Activated gamma-delta T cell treated with anti-CD3 and anti-CD28 coated beads, Interleukin-2, amount 50 U/mL, for 16 hours (primary cell): Measurements from ENCODE around the gene UPF2.
"Not testable (repeated sequence)": the region's sequence is repeated elsewhere in the genome, so short reads cannot be mapped to it uniquely, and the experiment has no call there.

Experiments
- DNase-seq: peaks from one replicate; pipeline ENCODE4 v3.0.0-alpha.2; 2020; ENCODE audit warnings: low read depth

The UPF2 gene, protein sequence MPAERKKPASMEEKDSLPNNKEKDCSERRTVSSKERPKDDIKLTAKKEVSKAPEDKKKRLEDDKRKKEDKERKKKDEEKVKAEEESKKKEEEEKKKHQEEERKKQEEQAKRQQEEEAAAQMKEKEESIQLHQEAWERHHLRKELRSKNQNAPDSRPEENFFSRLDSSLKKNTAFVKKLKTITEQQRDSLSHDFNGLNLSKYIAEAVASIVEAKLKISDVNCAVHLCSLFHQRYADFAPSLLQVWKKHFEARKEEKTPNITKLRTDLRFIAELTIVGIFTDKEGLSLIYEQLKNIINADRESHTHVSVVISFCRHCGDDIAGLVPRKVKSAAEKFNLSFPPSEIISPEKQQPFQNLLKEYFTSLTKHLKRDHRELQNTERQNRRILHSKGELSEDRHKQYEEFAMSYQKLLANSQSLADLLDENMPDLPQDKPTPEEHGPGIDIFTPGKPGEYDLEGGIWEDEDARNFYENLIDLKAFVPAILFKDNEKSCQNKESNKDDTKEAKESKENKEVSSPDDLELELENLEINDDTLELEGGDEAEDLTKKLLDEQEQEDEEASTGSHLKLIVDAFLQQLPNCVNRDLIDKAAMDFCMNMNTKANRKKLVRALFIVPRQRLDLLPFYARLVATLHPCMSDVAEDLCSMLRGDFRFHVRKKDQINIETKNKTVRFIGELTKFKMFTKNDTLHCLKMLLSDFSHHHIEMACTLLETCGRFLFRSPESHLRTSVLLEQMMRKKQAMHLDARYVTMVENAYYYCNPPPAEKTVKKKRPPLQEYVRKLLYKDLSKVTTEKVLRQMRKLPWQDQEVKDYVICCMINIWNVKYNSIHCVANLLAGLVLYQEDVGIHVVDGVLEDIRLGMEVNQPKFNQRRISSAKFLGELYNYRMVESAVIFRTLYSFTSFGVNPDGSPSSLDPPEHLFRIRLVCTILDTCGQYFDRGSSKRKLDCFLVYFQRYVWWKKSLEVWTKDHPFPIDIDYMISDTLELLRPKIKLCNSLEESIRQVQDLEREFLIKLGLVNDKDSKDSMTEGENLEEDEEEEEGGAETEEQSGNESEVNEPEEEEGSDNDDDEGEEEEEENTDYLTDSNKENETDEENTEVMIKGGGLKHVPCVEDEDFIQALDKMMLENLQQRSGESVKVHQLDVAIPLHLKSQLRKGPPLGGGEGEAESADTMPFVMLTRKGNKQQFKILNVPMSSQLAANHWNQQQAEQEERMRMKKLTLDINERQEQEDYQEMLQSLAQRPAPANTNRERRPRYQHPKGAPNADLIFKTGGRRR

DNA sequence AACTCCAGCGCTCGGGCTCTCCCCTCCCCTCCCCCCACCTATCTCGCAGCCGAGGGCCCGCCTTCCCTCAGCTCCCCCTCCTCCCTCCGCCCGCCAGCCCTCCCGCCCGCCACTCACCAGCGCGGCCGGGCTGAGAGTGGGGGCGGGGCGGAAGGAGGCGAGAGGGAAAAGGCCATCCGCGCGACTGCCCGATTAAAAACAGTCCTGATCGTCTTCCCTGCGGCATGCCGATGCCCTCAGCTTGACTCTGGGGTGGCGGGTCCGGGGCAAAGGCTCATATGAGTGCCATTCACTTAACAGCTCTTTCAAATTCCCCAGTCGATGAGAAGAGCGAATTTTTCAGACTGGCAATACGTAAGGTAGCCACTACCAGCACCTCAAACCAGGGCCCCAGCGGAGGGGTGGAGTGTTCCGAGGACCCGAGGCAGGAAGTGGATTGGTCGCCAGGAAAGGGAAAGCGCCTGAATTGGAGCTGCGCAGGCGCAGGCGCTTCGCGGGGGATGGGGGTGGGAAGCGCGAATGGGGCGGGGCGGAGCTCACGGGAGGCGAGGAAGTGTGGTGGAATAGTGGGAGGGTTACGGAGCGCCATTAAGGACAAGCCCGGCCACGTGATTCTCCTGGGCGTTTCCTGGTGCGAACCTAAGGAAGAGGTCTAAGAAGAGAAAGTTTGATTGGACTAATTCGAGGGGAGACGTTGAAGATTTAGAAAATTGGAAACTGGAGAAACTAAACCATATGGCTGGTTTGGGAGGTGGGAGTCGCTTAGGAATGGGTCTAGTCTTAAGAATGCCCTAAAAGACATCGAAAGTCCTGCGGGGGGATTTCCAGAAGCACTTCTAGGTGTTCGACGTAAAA, at the start of gene UPF2:
Gene UPF2, minus strand, starts transcription at position 13 of the 855 bp plus-strand sequence. CDS start 7,386 bp downstream, outside the sequence.
- peak; percentile 96 for DNase-seq

DNA sequence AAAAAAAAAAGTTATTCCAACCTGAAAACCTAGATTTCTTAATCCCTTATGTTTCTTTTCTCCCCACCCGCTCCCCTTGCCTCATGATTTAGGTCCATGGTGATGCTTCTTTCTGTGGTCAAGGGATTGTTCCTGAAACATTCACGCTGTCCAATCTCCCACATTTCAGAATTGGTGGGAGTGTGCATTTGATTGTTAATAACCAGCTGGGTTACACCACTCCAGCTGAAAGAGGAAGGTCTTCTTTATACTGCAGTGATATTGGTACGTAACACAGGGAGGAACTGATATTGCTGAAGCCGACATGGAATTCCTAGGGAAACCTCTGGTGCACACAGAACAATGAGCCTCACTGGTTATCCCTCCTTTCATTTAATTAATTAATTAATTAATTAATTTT, 48.8 kb upstream of the UPF2 start:
- no peak for DNase-seq

DNA sequence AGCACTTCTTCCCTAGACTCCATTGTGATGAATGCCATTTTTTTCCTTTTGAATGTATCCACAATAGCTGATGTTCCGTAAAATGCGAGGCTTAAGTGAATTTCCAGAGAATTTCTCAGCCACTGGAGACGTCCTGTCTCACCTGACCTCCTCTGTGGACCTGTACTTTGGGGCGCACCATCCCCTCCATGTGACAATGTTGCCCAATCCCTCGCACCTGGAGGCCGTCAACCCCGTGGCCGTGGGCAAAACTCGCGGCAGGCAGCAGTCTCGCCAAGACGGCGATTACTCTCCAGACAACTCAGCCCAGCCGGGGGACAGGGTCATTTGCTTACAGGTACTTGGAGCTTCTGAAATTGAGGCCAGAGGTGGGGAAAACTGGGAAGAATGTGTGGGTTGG, 46.3 kb upstream of the UPF2 start:
- no peak for DNase-seq

DNA sequence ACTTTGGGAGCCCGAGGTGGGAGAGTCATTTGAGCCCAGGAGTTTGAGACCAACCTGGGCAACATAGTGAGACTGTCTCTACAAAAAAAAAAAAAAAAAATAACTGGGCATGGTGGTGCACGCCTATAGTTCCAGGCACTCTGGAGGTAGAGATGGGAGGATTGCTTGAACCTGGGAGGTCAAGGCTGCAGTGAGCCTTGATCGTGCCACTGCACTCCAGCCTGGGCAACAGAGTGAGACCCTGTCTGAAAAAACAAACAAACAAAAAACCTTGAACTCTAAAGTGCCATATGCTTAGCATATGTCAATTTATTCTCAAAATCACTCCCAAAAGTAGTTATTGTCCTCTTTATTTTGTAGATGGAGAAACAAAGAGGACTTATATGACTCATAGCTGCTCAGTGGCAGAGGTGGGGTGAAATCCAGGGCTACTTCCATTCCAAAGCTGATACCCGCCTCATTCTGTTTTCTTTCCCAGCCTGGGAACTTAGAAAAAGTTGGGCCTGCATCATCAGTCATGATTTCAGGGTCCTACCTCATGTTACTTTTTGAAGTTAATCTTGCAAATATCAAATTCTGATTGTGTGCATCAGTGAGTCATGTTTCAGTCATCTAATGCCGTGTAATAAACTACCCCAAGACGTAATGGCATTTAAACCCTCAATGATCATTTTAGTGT, 39.4 kb upstream of the UPF2 start:
- no peak for DNase-seq

DNA sequence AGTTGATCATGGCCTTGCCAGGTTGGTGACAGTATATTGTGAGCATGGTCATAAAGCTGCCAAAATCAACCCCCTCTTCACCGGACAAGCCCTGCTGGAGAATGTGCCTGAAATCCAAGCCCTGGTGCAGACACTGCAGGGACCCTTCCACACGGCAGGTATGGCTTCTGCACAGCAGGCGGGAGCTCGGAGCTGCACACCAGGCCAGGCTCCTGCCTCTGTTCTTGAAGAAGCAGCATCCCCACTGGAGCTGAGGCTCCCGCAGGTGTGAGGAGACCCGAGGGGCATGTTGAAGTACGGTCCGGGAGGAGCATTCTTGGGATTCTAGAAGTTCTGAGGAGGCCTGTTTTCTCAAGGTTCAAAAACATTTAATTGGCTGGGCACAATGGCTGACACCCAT, 38.9 kb upstream of the UPF2 start:
- no peak for DNase-seq

DNA sequence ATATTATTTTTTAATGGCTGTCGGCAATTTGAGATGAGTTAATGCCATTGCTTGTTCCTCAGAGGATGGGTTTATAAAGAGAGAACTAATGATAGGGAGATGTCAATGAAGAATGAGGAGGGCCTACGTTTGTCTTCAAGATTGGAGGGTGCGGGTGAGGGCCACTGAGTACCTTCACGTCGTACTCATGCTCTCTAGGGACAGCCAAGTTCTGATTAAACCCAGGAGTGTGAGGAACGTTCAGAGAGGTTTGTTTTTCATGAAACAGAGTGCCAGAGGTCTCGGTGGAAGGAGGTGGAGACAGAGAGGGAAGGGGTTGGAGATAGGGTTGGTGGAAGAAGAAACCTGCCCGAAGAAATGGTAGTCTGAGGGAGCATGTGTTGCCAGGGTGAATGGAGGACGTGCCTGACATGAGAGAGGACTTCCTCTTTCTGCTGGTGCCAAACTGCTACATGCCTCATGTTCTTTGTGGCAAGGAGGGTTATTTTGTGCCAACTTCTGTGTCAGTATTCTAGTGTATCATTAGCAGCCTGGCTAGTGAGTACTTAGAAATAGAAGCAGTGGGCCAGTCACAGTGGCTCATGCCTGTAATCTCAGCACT, 35.1 kb upstream of the UPF2 start:
- no peak for DNase-seq

DNA sequence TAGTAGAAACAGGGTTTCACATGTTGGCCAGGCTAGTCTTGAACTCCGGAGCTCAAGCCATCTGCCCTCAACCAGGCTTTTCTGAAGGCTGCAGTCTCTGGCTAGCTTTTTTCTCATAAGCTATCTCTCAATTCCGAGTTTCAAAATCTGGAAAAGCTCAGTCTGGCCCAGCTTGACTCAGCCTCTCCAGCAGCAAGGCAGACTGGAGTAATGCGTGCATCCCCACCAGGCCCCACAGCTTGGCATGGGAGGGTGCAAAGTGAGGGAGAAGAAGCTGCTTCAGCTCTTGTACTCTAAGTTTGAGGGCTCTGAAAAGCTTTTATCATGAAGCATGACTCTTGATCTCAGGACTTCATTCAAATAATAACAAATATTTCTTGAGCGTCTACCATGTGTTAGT, 30.9 kb upstream of the UPF2 start:
- DNase-seq: no peak

DNA sequence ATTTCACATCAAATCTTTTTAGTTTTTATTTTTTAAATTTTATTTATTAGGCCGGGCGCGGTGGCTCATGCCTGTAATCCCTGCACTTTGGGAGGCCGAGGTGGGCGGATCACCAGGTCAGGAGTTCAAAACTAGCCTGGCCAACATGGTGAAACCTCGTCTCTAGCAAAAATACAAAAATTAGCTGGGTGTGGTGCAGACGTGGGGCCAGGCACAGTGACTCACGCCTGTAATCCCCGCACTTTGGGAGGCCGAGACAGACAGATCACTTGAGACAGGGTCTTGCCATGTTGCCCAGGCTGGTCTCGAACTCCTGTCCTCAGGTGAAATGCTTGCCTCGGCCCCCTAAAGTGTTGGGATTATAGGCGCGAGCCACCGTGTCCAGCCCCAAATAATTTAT, 28.8 kb upstream of the UPF2 start:
- not testable (repeated sequence) for DNase-seq

DNA sequence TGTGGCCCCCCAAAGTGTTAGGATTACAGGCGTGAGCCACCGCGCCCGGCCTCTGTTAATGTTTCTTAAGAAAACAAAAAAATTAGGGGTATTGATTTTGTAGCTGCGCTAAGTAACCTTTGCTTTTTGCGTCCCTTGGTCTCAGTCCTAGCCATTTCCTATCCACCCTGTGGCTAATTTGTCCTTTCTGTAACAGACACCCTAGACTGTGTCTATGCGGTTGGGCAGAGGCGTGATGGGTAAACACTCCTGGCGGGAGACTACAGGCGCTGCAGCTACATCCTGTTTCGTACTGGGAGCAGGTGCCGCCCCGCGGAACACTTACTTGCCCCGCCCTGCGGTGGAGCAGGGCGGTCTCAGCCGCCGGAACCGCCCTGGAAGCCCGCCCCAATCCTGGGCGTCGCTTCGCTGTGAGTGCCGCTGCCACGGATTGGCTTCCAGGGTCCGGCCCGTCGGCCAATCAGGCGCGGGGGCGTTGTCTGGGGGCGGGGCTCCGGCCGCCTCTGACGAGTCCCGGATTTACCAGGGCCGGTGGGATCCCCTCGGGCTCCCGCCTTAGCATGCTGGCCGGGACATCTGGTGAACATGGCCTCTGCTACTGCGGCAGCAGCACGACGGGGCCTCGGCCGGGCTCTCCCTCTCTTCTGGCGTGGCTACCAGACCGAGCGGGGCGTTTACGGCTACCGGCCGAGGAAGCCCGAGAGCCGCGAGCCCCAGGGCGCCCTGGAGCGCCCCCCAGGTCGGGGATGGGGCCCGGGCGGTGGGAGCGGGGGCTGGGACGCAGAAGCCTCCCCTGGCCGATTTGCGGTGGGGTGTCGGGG, 26.1 kb upstream of the UPF2 start, which contains the start of gene DHTKD1:
Gene DHTKD1, plus strand, starts transcription at position 506 of the 821 bp plus-strand sequence. Its CDS starts 80 bp downstream, at position 586.
- DNase-seq: peak; percentile 98

DNA sequence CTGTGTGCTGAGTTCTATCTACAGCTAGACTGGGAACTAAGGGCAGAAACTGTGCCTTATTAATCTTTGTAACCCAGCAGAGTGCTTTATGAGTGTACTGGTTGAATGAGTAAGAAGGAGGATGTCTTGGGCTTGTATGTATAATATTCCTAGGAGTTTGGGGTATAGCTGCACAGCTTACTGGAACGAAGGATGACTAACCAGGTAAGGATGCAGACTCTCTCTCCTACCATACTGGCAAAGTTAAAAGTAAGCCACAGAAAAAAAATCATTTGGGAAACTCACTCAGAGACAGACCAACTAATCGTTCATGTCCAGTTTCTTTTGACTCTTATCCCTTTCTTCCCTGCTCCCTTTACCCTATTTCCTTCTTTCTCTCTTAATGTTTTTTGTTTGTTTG, 24.7 kb upstream of the UPF2 start:
- no peak for DNase-seq

DNA sequence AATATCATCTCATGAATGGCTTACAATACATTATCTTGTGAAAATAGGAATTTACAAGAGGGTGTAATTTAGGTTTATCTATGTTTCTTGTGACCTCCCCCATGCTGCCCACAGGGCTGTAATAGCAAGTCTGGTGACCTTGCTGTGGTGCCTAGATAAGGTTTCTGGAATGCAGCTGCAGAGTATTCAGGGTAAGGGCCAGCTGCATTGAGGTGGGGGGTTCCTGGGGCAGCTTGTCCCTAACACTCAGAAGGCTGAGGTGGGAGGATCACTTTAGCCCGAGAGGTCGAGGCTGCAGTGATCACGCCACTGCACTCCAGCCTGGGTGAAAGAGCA, 20.8 kb upstream of the UPF2 start:
- DNase-seq: no peak

DNA sequence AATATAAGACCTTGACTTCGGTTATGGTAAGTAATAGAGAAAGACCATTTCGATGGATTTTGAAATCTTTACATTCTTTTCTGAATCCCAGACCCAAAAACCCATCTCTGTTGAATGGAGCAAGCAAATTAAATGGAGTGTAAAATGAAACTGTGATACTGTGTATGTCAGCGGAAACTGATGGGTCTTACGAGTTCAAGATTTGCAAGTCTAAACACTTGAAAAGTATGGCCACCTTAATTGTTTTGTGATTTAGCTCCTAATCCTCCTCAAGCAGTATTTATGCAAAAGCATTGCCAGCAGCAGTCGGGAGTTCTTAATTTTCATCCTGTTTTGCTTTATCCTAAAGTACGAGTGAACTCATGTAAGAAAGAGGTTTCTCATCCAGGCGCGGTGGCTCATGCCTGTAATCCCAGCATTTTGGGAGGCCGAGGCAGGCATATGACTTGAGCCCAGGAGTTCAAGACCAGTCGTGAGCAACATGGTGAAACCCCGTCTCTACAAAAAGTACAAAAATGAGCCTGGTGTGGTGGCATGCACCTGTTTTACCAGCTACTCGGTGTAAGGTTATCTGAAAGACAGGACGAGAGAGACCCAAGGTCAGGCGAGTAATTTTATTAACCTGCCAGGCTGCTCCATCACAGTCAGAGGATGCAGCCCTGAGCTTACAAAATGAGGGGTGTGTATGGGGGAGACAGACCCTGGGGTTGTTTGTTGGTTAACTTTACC, 20.3 kb upstream of the UPF2 start:
- DNase-seq: no peak

DNA sequence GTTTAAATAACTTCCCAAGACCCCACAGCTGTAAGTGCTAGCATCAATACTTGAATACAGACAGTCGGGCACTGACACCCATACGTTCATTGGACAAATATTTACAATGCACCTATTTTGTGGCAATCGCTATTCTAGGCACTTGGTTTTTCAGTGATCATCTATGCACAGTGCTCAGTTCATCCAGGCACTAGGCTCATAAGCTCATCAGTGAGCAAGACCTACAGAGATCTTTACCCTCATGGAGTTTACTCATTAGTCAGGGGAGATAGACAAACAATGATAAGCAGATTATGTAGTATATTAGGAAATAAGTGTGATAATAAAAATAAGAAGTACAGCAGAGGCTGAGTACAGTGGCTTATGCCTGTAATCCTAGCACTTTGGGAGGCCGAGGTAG, 18.5 kb upstream of the UPF2 start:
- no peak for DNase-seq

DNA sequence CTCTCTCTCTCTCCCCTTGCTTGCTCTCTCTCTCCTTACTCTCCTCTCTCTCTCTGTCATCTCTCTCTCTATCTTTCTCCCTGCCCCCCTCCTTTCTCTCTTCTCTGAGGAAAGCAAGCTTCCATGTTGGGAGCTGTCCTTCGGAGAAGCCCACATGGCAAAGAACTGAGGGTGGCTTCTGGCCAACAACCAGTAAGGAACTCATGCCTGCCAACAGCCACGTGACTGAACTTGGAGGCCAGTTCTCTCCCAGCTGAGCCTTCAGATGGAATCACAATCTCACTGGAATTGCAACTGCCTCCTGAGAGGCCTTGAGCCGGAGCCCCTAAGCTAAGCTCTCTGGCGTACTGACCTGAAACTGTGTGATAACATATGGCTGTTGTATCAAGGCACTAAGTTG, 14.1 kb upstream of the UPF2 start:
- DNase-seq: no peak

DNA sequence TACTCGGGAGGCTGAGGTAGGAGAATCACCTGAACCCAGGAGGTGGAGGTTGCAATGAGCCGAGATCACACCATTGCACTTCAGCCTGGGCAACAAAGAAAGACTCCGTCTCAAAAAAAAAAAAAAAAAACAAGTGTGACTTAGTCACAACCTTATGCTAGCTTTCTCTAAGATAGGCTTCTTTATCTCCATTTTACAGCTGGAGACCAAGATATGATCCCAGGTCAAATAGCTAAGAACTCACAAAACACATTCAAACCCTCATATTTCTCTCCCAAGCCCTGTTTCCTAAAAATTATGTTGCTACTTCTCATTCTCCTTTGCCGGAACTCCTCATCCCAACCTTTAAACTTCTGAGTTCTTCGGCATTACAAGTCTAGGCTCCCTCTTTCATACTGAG, 13.1 kb upstream of the UPF2 start:
- DNase-seq: no peak

DNA sequence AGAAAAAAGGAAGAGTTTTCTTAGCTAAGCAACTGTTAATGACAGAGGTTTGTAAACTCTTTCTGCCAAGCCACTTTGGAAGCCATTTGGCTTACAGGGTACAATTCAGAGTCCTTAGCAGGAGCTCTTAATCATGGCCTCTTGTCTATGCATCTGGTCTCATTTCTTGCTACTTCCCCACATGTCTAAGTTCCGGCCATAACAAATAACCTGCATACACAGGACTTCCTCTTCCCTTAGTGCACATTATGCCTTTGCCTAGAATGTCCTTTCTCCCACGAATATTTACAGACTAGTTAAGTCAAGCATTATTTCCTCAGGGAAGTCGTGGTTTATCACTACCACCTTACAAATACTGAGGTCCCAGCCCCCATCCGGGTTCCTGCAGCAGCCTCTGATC, 8.6 kb upstream of the UPF2 start:
- no peak for DNase-seq

DNA sequence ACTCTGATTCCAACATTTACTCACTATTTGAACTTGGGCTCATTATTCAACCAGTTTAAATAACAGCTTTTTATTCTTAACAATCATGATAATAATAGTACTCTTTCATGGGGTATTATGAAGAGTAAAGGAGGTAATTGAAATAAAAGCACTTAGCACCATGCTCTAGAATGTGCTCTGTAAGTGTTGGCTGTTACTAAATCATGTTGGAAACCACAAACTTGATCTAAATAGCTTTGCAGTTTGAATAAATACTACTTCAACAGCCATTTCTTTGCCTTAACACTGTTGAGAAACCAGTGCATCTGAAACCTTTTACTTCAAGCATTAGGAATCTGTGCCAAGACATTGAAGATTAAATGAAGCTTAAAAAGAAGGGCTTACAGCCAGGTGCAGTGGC, 7.9 kb upstream of the UPF2 start:
- DNase-seq: no peak

DNA sequence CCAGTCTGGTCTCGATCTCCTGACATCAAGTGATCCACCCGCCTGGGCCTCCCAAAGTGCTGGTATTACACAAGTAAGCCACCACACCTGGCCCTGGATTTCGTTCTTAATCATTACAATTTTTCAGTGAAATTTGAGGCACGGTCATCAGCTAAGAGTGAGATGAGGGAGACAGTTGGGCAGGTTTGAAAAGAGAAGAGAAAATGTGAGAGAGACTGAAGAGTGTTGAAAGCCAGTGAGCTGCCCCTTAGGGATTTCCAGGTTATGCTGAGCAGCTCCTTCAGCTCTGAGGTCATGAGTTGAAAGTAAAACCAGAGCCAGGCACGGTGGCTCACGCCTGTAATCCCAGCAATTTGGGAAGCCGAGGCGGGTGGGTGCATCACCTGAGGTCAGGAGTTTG, 5.9 kb upstream of the UPF2 start:
- no peak for DNase-seq

DNA sequence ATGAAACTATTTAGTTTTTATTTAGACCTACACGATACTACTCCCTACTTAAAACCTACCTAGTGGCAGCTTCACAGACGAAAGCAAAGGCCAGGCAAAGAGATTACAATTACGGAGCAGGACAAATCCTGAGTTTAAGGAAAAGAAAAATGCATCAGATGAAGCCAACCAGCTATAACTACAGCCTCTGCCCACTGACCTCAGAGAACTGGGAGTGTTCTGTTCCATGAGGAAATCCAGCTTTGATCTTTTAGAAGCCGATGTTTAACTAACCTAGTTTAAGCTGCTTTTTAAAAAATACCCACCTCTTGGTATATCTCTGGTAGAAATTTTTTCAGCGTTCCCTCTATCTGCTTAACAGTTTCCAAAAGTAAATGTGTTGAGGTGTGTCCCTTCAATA, 3.0 kb upstream of the UPF2 start:
- DNase-seq: no peak
